ACC112 (cell line): ENCODE results near the gene PSME1.

Experiments used
- H2AFZ ChIP-seq: fragments of 200-600 bp; sonication (generic); one replicate; pipeline ENCODE4 v1.6.0; 2017; ENCODE audit warnings: antibody characterized with exemption, low read length; ENCODE audit not compliant: unreplicated experiment
- H3K27ac ChIP-seq: fragments of 200-600 bp; sonication (generic); 2 replicates; pipeline ENCODE4 v1.5.1; 2014; ENCODE audit warnings: low read depth, mild to moderate bottlenecking, antibody characterized with exemption, low read length, moderate library complexity
- H3K27me3 ChIP-seq: fragments of 200-600 bp; sonication (generic); 2 replicates; pipeline ENCODE4 v1.6.1; 2014; ENCODE audit warnings: mild to moderate bottlenecking, antibody characterized with exemption, low read length, moderate library complexity, mixed read lengths; ENCODE audit not compliant: insufficient read depth
- H3K36me3 ChIP-seq: fragments of 200-600 bp; sonication (generic); 2 replicates; pipeline ENCODE4 v1.6.1; 2016; ENCODE audit warnings: mild to moderate bottlenecking, antibody characterized with exemption, low read length, moderate library complexity, mixed read lengths; ENCODE audit not compliant: insufficient read depth
- H3K4me1 ChIP-seq: fragments of 200-600 bp; sonication (generic); one replicate; pipeline ENCODE4 v1.6.1; 2016; ENCODE audit warnings: low read length, mixed read lengths; ENCODE audit not compliant: insufficient read depth, unreplicated experiment, control insufficient read depth
- H3K4me3 ChIP-seq: fragments of 200-600 bp; sonication (generic); 2 replicates; pipeline ENCODE4 v1.5.1; 2014; ENCODE audit warnings: mild to moderate bottlenecking, low read depth, low read length
- H3K79me2 ChIP-seq: fragments of 200-600 bp; sonication (generic); one replicate; pipeline ENCODE4 v1.6.0; 2016; ENCODE audit warnings: low read length; ENCODE audit not compliant: control insufficient read depth, unreplicated experiment, insufficient read depth

The PSME1 gene

GRCh38 chr14:24184104-24184970 lies 48.3 kb downstream of the PSME1 start:
- peaks cover 6% of the 10 kb centered on the region; the same call in 1 of the 2 replicates for H3K36me3 ChIP-seq
- no peak overlapping the region for H3K27ac ChIP-seq
- H2AFZ ChIP-seq: no peak overlapping the region
- peaks cover 6% of the 10 kb centered on the region for H3K4me1 ChIP-seq
- H3K79me2 ChIP-seq: peaks cover 11% of the 10 kb centered on the region
- no peaks in the 10 kb centered on the region for H3K27me3 ChIP-seq
- H3K4me3 ChIP-seq: no peak overlapping the region

- no peaks in the 10 kb centered on the region for H3K27me3 ChIP-seq
- peaks cover 8% of the 10 kb centered on the region; the same call in 1 of the 2 replicates for H3K36me3 ChIP-seq
- no peak overlapping the region for H2AFZ ChIP-seq
- no peak overlapping the region for H3K27ac ChIP-seq
- peaks cover 6% of the 10 kb centered on the region for H3K4me1 ChIP-seq
- peaks cover 11% of the 10 kb centered on the region for H3K79me2 ChIP-seq
- no peak overlapping the region for H3K4me3 ChIP-seq
Measured at GRCh38 chr14:24185026-24185425, 49.0 kb downstream of the PSME1 start.

- Histone ChIP-seq H3K79me2 (peaks cover 11% of the 10 kb centered on the region), H3K4me3 (no peak overlapping the region), H3K27ac (no peak overlapping the region), H3K27me3 (no peaks in the 10 kb centered on the region), H2AFZ (no peak overlapping the region), H3K4me1 (peaks cover 6% of the 10 kb centered on the region), H3K36me3 (peaks cover 10% of the 10 kb centered on the region; the same call in 1 of the 2 replicates)
Measured at GRCh38 chr14:24185741-24186140, 49.7 kb downstream of the PSME1 start.

- Histone ChIP-seq H2AFZ (no peak overlapping the region), H3K4me1 (peaks cover 6% of the 10 kb centered on the region), H3K79me2 (peaks cover 11% of the 10 kb centered on the region), H3K27me3 (no peaks in the 10 kb centered on the region), H3K27ac (no peak overlapping the region), H3K36me3 (0 out of 2 replicates have a peak, but pooled peaks cover 8% of the 10 kb centered on the region), H3K4me3 (peak overlapping the region; percentile 90; the same call in 1 of the 2 replicates)
Measured at GRCh38 chr14:24186831-24187538, 51.0 kb downstream of the PSME1 start.

- no peaks in the 10 kb centered on the region for H3K27me3 ChIP-seq
- H3K4me3 ChIP-seq: peak overlapping the region; percentile 90
- H3K27ac ChIP-seq: no peak overlapping the region
- no peak overlapping the region for H2AFZ ChIP-seq
- peaks cover 13% of the 10 kb centered on the region for H3K79me2 ChIP-seq
- peaks cover 6% of the 10 kb centered on the region for H3K4me1 ChIP-seq
- H3K36me3 ChIP-seq: peaks cover 13% of the 10 kb centered on the region
Measured at GRCh38 chr14:24187539-24187915, 51.5 kb downstream of the PSME1 start.
